Right lobe of liver (tissue), 6 donors: Measurements from ENCODE around the gene FANCC. TPM values are rescaled to one million over a fixed set of nuclear protein-coding genes. Genes with fewer than 3 reads are reported as not detected.

Experiments
- ATAC-seq, 4 donors: fragments of 200-7000 bp; cut with Tn5 transposase; one replicate each; pipeline ENCODE4 v1.9.1; 2020; ENCODE audit warnings: mild to moderate bottlenecking in 4 of 4, moderate library complexity in 4 of 4
- DNase-seq, 3 donors: peaks; one replicate each; pipeline ENCODE4 v3.0.0-alpha.2; 2020
- H3K27ac ChIP-seq, 3 donors: fragments of 200-600 bp; one replicate each; pipeline ENCODE4 v1.8.0; 2022
- H3K27me3 ChIP-seq, 2 donors: fragments of 200-600 bp; one replicate each; pipeline ENCODE4 v1.8.0; 2022
- H3K36me3 ChIP-seq, 4 donors: fragments of 200-600 bp; sonication (generic) in 1 of 4; one replicate each; pipeline versions ENCODE4 v1.5.1 to v1.8.0; 2017 to 2022; ENCODE audit warnings: control low read depth in 1 of 4
- H3K4me1 ChIP-seq, 4 donors: fragments of 200-600 bp; sonication (generic) in 1 of 4; one replicate each; pipeline versions ENCODE4 v1.5.1 to v1.8.0; 2017 to 2022; ENCODE audit warnings: control low read depth in 1 of 4
- H3K4me3 ChIP-seq, 3 donors: fragments of 200-600 bp; one replicate each; pipeline ENCODE4 v1.8.0; 2022
- H3K9me3 ChIP-seq, 4 donors: fragments of 200-600 bp; sonication (generic) in 1 of 4; one replicate each; pipeline versions ENCODE4 v1.5.1 to v1.8.0; 2017 to 2022; ENCODE audit warnings: control low read depth in 1 of 4
- CTCF ChIP-seq, 4 donors: fragments of 200-600 bp in 3 of 4; fragments of 450-650 bp in 1 of 4; IDR thresholded peaks; one replicate each; pipeline versions ENCODE4 v1.5.1 to v1.8.0; 2016 to 2022; ENCODE audit warnings: antibody characterized with exemption in 4 of 4, mild to moderate bottlenecking in 2 of 4
- POLR2A ChIP-seq: fragments of 450-650 bp; IDR thresholded peaks from one replicate; pipeline ENCODE4 v1.6.1; 2017; ENCODE audit warnings: antibody characterized with exemption, mild to moderate bottlenecking
- WGBS: methylation state at CpG from one replicate; pipeline ENCODE4 v1.1.6; 2018; ENCODE audit warnings: low coverage, low lambda C conversion rate; ENCODE audit not compliant: insufficient coverage; ENCODE audit errors: missing lambda C conversion rate; 5-methylcytosine and 5-hydroxymethylcytosine counted together
- intact Hi-C, 2 donors: fragments of 100-400 bp; cut with DNase I; formaldehyde crosslinking; loops; one replicate each; pipeline versions ENCODE4 v1.11.2 to v1.14.1; 2022
- total RNA-seq, 6 experiments: library from RNA; depleted of rRNA in 2 of 6; stranded (reverse); fragments of >200 nt in 2 of 6; fragmentation: NEBNext Ultra II Directional in 3 of 6; extraction: Animal tissue kit (Norgen Biotek cat#: 25700) in 3 of 6; gene quantifications; one replicate each; pipeline versions ENCODE4 v1.1.0 to v1.2.4, GENCODE V29; 2016 to 2023
- donor health status: DM: no; HTN: yes; CAD: no.
- donor health status: DM: no; HTN: no; CAD: no.
- donor health status: DM: no; HTN: no; CAD: no.
- donor health status: DM: no; HTN: yes; CAD: no.
- donor health status: DM: no; HTN: yes; CAD: no.

Gene FANCC
- total RNA-seq, 6 experiments from 2014 or later = 8.1 to 27.9 (median 13.2) TPM

GRCh38 chr9:95058121-95058785, 259.3 kb downstream of the FANCC start:
- H3K27ac ChIP-seq = peak overlapping the region in 2 of 3 donors; percentile 22 to 49
- TF ChIP-seq CTCF (IDR thresholded peaks at IDR 0.05) = no peak
- no peak for TF ChIP-seq POLR2A
- H3K36me3 ChIP-seq = peaks cover 0 to 30% (median 16%) of the 10 kb centered on the region in 4 donors
- intact Hi-C loops = no loop called here
- no peaks in the 10 kb centered on the region for H3K27me3 ChIP-seq
- DNase-seq = no peak
- peaks cover 0 to 70% (median 25%) of the 10 kb centered on the region in 4 donors for H3K4me1 ChIP-seq
- H3K4me3 ChIP-seq = no peak overlapping the region
- H3K9me3 ChIP-seq = no peaks in the 10 kb centered on the region
- ATAC-seq = no peak
- WGBS = 70% methylated on average over 7 of the region's 7 CpGs

GRCh38 chr9:95057101-95057500, 260.4 kb downstream of the FANCC start:
- ATAC-seq (no peak), DNase-seq (no peak)
- Histone ChIP-seq H3K27me3 (no peaks in the 10 kb centered on the region), H3K4me1 (peaks cover 0 to 71% (median 25%) of the 10 kb centered on the region in 4 donors), H3K4me3 (no peak overlapping the region), H3K36me3 (peaks cover 0 to 19% (median 11%) of the 10 kb centered on the region in 4 donors), H3K9me3 (no peaks in the 10 kb centered on the region), H3K27ac (peak overlapping the region in 2 of 3 donors; percentile 22 to 49)
- intact Hi-C loops = no loop called here
- 13% methylated on average over 5 of the region's 10 CpGs for WGBS
- no peak for TF ChIP-seq POLR2A
- TF ChIP-seq CTCF (IDR thresholded peaks at IDR 0.05) = no peak

DNA sequence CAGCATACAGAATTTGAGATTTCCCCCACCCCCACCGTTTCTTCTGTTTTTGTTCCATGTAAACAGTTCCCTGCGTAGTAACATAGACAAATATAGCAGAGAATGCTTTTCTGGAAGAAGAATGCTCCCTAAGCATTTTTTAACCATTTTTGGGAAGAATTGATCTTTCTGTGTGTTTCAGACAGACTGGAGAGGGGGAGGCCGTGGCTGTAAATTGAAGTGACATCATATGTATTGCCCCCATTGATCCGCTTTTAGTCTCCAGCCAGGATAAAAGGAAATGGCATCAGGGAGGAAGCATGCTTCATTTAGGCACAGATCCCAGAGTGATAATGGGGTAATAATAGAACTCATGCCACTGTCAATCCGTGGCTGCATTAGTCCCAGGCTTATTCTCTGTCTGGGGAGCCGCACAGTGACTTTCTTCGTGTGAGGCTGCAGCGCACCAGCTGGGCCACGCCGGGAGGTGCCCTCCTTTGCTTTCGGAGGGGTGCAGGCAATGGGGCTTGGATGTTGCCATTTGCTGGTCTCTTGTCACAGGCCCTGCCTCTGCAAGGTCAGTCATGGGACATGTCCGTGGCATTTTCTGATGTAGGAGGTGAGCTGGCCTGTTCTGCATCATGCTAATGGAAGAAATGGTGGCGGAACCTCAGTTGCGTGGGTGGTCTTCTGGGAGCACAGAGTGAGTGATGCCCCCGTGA, 261.5 kb downstream of the FANCC start:
- H3K27ac ChIP-seq = peak overlapping the region; percentile 47 to 52 (median 49)
- no peak overlapping the region for H3K4me3 ChIP-seq
- peaks cover 0 to 64% (median 26%) of the 10 kb centered on the region in 4 donors for H3K4me1 ChIP-seq
- TF ChIP-seq CTCF (IDR thresholded peaks at IDR 0.05) (no peak), POLR2A (no peak)
- 36% methylated on average over 8 of the region's 15 CpGs for WGBS
- DNase-seq (no peak), ATAC-seq (peak; percentile 36 to 50 (median 40))
- intact Hi-C loops = no loop called here
- no peaks in the 10 kb centered on the region for H3K27me3 ChIP-seq
- H3K9me3 ChIP-seq = no peaks in the 10 kb centered on the region
- H3K36me3 ChIP-seq = peaks cover 0 to 10% (median 6%) of the 10 kb centered on the region in 4 donors

DNA sequence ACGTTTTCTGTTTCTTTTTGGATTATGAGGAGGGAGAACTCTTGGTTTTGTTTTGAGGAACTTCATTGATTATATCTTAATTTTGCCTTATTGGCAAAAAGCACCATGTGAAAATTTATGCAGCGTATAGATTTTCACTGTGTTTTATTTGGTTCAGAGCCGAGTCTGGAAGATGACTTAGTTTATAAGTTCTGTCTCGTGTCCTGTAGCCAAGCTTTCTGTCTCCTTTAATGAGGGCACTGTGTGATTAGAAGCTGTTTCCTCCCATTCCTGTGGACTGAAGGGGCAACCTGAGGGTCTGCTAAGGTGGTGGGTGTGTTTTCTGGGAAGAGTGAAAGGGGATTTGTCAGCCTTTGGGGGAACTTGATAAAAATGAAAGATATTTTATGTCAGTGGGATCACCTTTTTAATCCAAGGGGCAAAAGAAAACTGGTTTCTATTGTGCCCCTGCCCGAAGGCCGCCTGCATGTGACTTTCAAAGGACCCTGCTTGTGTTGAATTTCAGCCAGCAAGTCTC, 262.1 kb downstream of the FANCC start:
- Histone ChIP-seq H3K27me3 (no peaks in the 10 kb centered on the region), H3K27ac (peak overlapping the region; percentile 47 to 52 (median 49)), H3K36me3 (peaks cover 0 to 5% (median 2%) of the 10 kb centered on the region in 4 donors), H3K9me3 (no peaks in the 10 kb centered on the region), H3K4me3 (no peak overlapping the region), H3K4me1 (peaks cover 0 to 62% (median 24%) of the 10 kb centered on the region in 4 donors)
- intact Hi-C loops = no loop called here
- DNase-seq (no peak), ATAC-seq (peak; percentile 3 to 23 (median 6))
- TF ChIP-seq CTCF (IDR thresholded peaks at IDR 0.05) (no peak), POLR2A (no peak)
- WGBS = 20% methylated on average over 6 of the region's 6 CpGs
